SK-MEL-5 (cell line): ENCODE measurements around the gene BOLA1. TPM values are rescaled to one million over a fixed set of nuclear protein-coding genes. Genes with fewer than 3 reads are reported as not detected.
"Not testable (repeated sequence)": the region's sequence is repeated elsewhere in the genome, so short reads cannot be mapped to it uniquely, and the experiment has no call there.

Experiments
- DNase-seq: peaks from one replicate; pipeline ENCODE4 v3.0.0-alpha.2; 2016; ENCODE audit warnings: low read depth, low spot score
- in situ Hi-C: cut with HindIII; loops from 2 replicates; pipeline ENCODE4 v1.10.0; 2016; ENCODE audit warnings: low sequenced_read_pairs, high pct_unique_total_duplicates, low pct_unique_long_range_greater_than_20kb
- polyA plus RNA-seq, 2 experiments: library from polyadenylated mRNA; depleted of rRNA; stranded (reverse); fragments of >200 nt; gene quantifications; 2 replicates each; pipeline ENCODE4 v1.2.3, GENCODE V29; 2015
- total RNA-seq: library from RNA; depleted of rRNA; stranded (reverse); fragments of >200 nt; shearing (Covaris generic); gene quantifications from 2 replicates; pipeline ENCODE4 v1.2.3, GENCODE V29; 2014; rRNA removed

The BOLA1 gene
- total RNA-seq = 18.5 and 21.1 TPM in 2 replicates
- 15.3 and 25.0 TPM in 2 replicates for polyA plus RNA-seq (2015; cell fraction: cytosol; rRNA removed)
- 35.6 and 37.1 TPM in 2 replicates for polyA plus RNA-seq (2015; cell fraction: nucleus; rRNA removed)

GRCh38 chr1:149899460-149900284 is at the start of gene BOLA1:
TSS of gene BOLA1 (plus strand) at chr1:149899568. CDS start at chr1:149900060, 492 bp downstream.
- in situ Hi-C loops = no loop called here
- DNase-seq = peak; percentile 96

GRCh38 chr1:149849947-149850360 is 49.4 kb upstream of the BOLA1 start:
- DNase-seq = peak; percentile 8
- in situ Hi-C loops = no loop called here

GRCh38 chr1:149850732-149851345 is 48.5 kb upstream of the BOLA1 start:
- in situ Hi-C loops, DNase-seq: not testable (repeated sequence)

- in situ Hi-C loops, DNase-seq: not testable (repeated sequence)
Measured at GRCh38 chr1:149851585-149852213, 47.7 kb upstream of the BOLA1 start.

DNA sequence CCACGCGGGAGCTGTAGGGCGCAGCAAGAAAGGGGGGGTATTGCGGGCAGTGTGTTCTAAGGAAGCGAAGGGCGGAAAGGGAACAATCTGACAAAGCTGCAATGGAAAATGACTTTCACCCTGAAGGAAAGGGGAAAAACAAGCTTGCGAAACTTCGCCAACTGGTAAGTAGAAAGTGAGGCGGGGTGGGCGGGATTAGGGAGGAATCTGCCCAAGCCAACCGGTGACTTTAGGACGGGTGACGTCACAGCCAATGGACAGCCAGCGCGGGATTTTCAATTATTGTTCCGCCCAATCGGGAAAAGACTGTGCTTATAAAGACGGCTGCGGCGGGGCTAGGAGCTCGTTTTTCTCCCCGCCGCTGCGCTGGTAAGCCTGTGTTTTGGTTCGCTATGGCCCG is 47.1 kb upstream of the BOLA1 start:
- in situ Hi-C loops, DNase-seq: not testable (repeated sequence)

DNA sequence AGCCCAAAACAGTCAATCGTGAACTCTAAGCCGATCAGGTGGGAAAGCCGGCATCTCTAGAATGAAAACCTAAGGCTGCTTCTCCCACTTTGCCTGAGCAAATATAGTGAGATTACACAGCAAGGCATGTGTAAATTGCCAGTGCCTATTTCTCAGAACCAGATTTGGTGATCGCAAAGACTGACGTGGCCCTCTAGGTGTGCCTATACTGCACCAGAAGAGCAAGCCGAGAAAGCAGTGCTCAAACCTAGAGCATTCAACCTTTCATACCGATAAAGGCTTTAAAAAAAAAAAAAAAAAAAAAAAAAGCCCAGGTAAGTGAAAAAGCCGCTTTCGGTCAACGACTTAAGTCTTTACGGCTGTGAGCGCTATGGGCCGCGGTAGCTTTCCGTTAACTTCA is 39.1 kb upstream of the BOLA1 start:
- DNase-seq, in situ Hi-C loops: not testable (repeated sequence)

- DNase-seq, in situ Hi-C loops: not testable (repeated sequence)
Measured at GRCh38 chr1:149860684-149861496, 38.5 kb upstream of the BOLA1 start.

GRCh38 chr1:149861497-149862054 is 37.8 kb upstream of the BOLA1 start:
- in situ Hi-C loops, DNase-seq: not testable (repeated sequence)

DNA sequence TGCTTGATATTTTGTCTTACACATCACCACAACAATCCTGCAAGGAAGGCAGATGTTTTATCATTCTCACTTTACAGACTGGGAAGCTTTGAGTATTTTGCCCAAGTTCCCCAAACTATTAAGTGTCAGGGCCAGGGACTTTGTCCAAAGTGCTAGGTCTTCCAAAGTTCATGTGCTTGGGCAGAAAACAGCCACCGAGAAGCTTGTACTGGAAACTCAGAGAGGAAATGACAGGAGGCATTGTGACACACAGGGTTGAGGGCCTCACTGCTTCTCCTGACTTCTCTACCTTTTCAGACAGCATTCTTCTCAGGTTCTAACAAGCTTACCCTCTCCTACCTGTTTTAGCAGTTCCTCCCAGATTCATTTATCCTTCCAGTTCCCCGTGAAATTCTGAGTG is 32.5 kb upstream of the BOLA1 start:
- DNase-seq, in situ Hi-C loops: not testable (repeated sequence)

GRCh38 chr1:149873060-149873459 is 26.3 kb upstream of the BOLA1 start:
- in situ Hi-C loops, DNase-seq: not testable (repeated sequence)

DNA sequence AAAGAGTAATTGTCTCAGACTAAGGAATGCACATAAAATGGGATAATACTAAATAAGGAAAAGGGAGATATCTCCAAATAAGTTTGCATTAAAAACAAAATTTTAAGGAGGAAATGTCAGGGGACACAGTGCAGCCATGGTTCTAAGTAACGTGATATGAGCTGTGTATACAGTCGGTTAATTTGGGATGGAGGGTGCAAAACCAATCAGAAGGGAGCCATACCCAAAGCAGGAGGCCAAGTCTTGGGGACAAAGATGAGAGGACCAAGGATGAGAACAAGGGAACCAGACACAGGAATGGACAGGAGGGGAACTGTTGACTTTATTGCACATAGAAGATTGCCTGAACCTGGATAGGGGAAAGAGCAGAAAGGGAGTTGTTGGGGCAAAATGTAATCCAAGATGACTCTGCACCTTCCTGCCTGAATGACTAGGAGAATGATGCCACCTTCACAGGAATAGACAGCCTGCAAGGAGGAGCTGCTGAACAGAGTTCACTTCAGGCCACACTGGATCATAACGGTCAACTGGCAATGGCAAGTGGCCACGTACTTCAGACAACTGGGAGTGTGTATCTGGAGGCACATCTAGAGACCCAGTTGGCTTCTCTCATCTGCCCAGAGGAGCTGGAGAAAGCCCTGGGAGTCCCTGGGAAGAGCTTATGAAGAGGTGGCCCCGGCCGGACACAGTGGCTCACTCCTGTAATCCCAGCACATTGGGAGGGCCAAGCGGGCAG is 22.0 kb upstream of the BOLA1 start:
- no peak for DNase-seq
- in situ Hi-C loops = no loop called here

- no peak for DNase-seq
- in situ Hi-C loops = no loop called here
Measured at GRCh38 chr1:149879556-149879955, 19.8 kb upstream of the BOLA1 start.

DNA sequence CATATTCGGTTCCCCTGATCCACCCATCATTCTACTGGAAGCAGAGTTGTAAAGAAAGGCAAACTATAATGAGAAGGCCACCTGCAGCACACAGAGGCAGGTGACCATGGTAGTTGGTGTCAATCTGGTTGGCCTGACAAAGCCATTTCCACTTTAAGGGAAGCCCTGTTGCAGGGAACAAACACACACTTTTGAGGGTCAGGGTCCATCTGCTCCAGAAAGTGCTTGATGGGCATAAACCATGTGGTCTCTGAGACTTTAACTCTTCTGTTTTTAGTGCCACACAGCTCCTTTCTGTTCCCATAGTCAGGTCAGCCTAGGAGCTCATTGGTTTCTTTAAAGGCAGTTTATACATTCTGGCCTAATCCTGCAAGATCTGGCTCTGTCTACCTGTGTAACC is 17.5 kb upstream of the BOLA1 start:
- no peak for DNase-seq
- in situ Hi-C loops = no loop called here

DNA sequence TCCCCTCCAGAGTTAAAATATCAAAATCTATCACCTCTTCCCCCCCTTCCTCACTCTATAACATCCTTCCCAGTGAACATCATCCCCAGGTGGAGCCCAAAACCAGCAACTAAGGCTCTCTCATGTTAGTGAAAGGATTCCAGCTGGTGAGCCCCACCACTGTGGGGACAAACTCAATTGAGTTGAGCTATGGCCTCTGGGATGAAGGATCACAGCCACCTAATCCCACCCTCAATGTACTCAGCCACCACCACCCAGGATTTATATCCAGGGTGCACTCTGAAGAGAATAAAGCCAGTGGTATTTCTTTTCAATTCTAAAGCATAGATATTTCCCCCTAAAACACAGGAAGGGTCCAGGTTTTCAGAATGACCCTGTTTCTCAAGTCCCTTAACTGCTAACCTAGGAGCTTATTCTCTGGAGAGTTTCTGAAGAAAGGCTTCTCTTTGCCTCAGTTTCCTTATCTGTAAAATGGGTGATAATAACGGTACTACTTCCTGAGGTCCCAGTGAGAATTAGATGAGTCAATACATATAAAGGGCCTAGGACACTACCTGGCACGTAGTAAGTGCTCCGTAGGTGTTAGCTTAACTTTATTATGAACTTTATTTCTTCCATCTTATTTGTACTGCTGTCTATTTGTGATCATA is 15.6 kb upstream of the BOLA1 start:
- DNase-seq = no peak
- in situ Hi-C loops = no loop called here

GRCh38 chr1:149884433-149885338 is 14.7 kb upstream of the BOLA1 start:
- in situ Hi-C loops = no loop called here
- peak; percentile 40 for DNase-seq
